HG03095 (cell line): Measurements from ENCODE around the gene ZNF862.

Experiments used
- ATAC-seq: cut with Tn5 transposase; IDR thresholded peaks from one replicate; pipeline ENCODE4 v1.9.1; 2021; ENCODE audit warnings: moderate library complexity; ENCODE audit not compliant: unreplicated experiment

Gene ZNF862

DNA sequence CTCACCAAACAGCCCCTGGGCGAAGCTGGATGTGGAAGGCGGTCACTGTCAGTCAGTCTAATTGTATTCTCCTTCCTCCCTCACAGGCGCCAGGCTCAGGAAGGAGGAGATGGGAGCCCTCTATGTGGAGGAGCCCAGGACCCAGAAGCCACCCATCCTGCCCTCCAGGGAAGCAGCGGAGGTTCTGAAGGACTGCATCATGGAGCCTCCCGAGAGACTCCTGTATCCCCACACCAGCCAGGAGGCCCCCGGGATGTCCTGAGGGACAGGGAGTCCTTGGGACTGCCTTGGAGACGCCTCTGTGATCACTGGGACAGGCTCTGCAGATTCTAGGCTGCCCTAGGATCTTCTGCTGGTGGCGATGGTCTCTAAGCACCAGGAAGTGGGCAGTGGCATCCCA lies 25.8 kb downstream of the ZNF862 start:
- no peak for ATAC-seq

DNA sequence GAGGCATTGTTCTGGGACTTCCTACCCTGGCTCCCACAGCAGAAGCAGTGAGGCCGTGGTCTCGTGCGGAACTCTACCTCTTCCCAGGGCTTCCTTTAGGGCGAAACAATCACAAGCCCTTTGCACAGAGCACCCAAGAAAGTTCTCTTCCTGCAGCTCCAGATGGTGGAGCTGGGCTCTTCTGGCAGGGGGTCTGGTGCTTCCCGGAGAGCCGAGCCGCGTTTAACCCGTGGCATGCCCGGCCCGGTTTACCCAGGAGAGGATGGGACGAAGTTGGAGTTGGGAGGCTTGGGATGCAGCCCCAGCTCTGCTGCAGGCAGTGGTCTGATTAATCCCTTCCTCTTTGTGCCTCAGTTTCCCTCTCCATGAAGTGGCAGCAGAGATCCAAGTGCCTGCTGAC lies 26.6 kb downstream of the ZNF862 start:
- no peak for ATAC-seq

DNA sequence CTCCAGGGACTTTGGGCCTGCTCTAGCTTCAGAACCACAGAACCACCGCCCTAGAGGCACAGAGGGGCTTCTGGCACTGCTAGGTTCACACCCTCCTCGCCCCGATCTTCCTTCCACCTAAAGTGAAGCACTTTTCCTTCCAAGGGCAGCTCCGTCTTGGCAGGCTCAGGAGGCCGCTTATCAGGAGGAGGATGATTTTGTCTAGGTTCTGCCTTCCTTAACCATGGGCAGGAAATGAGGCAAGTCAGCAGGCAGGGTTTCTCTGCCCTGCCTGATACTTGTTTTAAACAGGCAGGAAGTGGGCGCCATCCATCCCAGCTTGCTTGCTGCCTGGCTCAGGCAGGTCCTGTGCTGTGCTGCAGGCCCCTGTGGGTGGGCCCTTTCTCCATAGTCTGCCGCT lies 27.3 kb downstream of the ZNF862 start:
- ATAC-seq = no peak

DNA sequence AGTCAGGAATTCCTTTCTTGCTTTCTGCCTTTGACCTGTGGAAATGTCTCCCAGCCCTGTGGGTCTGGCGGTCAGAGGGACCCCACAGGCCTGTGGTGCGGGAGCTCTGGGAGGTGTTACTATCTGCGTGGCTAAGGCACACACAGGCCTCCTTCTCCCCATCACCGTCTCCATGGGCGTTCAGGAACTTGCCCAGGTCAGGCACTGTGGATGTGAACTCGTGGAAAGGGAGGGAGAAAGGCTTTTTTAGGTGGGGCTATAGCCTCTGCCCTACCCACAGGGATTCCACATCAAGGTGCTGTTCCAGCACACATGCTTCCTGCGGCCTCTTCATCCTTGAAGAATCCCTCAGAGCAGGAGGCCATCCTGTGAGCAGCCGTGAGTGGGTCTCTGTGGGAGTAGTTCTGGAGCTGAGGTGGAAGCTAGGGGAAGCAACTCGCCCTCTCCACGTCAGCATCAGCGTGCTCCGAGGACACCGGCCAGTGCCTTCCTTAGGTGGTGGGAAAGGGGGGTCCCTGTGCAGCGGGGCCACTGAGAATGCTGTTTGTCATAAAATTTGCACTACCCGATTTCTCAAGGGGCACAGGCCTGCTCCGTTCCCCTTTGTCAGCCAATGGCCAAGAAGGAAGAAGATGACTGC lies 28.1 kb downstream of the ZNF862 start:
- no peak for ATAC-seq

DNA sequence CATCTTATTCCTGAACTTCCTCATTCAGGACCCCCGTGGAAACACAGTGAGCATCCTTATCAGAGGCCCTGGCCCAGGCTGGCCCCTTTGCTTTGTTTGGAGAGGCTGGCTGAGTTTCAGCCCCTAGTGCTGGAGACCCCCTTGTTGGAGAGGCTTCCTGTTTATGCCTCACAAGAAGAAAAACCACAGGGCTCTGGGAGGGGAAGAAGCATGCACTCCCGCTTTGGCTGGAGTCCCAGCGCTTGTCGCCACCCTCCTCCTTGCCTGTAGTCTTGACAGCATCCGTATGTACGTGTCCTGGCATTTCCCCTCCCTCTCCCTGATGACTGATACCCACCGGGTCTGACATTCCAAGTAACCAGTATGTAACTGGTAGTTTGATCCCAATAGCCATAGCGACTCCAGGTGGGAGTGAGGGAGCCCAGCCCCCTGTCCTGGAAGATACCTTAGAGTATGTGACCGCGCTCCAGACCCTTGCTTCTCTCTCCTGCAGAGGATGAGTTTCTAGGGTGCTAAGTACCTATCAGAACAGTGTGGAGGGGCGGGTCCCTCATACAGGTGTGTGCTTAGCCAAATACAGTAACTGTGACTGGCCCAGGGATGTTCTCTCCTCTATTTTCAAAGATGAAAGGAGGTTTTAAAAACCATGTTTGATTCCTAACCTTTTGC lies 28.7 kb downstream of the ZNF862 start:
- ATAC-seq = no peak

DNA sequence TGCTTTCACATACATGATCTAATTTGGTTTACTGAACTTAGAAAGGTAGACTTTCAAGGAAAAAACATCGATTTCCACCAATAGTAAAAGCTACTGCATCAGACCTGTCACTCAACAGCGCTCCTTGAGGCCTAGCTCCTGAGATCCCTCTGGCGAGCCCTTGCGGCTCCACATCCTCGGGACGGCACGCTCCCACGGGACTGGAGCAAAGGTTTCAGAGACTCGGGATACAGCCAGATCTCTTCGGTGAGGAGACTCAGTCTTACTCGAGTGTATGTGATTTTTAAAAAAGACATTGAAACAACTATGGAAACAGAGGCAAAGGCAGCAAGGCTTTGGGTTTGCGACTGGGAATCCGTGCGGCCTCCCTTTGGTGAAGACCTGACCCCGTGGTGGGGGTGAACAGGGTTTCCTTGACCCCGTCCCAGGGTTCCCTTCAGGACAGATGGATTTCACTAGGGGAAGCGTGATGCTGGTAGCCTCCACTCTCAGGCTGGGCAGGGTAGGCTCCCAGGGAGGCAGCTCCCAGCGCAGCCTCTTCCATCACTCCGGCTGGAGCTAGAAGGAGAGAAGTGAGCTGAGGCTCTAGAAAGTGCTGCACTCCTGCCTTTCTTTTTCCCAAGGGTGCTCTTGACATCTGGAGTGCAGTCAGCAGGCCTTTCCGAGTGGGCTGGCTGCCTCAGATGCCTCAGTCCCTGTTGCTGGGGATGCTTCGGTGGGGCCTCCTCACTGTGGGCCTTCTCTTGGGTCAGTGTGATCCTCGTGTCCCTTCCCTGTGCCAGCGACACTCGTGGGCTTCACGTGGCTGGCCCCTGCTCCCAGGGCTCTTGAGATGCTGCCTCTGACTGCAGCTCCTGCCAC lies 29.8 kb downstream of the ZNF862 start:
- ATAC-seq = no peak

DNA sequence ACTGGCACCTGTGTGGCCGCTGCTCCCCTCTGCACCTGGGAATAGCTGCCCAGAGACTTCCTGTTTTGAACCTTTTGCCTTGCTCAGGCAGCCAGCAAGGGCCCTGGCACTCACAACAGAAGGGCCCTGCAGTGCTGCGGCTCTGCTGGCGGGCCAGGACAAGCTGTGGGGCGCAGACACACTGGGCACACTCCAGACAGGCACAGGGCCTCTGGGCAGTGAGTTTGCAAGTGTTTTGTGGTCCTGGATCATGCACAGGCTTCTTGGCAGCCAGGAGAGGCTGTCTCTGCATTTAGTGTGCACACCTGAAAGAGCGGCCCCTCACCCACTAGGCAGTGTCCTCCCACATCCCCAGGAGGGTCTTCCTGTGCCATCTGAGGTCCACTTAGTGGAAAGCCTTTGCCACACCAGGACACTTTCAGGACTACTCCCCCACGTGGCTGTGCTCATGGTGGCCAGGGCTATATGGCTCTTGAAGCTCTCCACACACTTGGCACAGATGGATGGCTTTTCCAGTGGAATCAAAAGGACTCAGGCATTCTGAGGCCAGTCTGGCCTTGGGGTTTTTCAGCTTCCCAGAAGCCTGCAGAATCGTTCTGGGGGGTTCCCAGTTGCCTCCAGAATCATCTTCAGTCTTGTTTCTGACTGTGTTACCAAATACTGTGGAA lies 30.6 kb downstream of the ZNF862 start:
- no peak for ATAC-seq

DNA sequence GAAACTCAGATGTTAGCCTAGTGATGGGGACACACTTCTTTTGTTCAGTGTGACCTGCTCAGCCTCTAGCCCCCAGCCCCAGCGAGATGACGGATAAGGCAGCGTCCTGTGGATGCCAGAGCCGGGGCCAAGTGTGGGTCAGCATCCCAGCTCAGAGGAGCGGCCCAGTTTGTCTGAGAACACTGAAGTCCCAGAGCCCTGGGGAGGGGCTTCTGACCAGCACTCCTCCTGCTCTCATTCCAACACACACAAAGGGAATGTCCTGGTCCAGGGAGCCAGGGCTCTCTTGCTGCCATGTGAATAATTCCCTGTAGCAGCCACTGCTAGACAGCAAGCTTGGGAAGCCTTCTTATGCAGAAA lies 31.1 kb downstream of the ZNF862 start:
- ATAC-seq = no peak

DNA sequence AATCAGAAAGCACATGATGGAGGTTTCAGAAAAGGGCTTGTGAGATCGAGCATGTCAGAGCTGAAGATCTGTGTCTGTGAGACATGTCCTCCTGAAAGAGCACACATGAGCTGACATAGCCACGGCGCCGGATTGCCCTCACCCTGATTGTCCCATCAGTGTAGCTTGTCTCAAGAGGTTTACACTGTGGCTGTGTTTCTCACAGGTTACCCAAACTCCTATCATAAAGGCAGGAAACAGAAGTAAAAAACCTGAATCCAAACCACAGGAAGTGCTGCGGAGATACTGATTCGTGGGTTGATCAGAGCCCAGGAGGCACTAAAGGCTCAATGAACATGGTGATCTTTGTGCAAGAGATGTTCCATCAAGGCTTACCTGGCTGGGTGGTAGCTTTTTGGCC lies 31.7 kb downstream of the ZNF862 start:
- no peak for ATAC-seq

DNA sequence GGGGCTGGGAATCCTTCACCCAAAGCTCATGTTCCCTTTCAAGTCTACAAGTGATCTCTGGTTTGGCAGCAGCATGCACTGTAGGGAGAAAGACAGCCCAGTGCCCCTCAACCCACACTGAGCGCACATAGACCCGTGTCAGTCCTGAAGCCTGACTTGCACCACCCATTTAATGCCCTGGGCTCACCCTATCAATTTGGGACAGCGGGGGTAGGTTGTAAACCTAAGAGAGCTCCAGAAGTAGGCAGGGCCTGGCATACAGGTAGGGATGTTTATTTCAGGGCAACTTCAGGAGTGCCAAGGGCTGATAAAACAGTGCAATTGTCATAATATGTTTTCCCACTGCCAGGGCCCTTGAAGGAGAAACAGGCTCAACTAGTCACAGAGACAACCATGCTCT lies 32.1 kb downstream of the ZNF862 start:
- no peak for ATAC-seq

DNA sequence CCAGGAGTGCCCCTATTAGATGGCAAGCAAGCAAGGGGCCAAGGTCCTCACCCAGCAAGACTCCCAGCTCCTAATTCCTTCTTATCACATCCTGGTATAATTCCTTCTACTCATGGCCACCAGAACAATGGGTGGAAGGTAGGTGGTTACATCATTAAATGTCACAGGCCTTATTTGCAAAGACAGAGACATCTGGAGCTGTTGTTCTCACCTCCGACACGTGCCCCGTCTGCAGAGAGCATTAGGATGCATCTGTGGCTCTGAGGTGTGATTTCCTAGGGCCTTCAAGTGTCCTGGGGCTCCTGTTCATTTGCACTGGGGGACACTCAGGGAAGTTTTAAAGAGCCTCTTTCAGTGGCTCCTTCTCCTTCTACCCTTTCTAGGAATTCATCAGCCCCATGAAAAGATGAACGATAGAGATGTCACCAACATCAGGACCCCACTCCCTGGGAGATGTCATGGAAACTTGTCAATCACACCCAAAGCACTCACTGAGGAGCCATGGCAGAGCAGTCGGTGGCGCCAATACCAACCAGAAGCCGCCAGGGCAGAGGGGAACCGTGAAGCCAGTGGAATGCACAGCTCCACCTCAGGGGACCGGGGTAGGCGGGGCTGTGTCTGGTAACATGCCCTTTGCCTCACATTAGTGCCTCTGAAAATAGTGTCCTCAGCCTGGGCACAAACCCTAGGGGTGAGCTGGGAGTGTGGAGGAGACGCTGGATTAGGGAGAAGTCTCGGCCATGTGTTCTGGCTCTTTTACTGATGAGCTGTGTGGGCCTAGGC lies 32.7 kb downstream of the ZNF862 start:
- ATAC-seq = no peak

DNA sequence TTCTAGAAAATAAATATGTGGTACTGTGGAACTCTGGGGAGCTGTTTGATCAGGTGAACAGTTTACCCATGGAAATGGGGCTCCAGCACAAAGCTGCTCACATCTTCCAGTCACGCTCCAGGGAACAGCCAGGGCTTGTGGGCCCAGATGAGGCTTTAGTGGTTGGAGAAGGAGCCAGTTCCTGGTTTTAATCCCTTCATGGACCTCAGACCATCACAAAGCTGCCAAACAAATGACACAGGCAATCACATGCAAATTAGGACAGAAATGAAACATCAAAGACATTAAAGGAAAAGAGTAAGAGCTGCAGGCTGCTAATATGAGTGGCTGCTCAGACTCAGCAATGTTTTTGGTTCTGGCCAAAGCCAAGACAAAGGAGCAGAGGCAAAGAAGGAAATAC lies 33.4 kb downstream of the ZNF862 start:
- no peak for ATAC-seq

DNA sequence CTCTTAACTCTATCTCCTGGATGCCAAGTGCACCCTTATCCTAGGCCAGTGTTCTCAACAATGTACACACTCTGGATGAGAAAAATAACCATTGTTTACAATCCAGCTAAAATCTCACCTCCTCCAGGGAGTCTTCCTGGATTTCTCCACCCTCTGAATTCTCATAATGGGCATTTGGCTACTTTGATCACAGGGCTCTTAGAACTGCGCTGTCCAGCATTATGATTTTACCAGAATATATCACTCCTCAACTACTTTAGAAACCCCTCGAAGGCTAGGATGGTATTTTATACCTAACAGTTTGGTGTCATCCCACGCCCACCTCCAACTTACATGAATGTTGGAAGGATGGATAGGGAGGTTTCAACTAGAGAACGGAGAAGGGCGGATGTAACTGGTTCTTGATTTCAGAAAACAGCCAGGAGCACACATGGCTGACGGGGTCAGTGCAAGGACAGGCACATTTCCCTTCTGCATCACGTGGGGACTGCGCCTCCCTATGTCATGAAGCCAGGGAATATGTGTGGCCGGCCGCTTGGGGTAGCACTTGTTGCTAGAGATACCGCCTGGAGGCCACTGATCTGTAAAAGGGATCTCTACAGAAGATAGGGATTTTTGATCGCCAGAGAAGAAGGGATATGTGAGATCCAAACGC lies 34.4 kb downstream of the ZNF862 start:
- ATAC-seq = no peak

DNA sequence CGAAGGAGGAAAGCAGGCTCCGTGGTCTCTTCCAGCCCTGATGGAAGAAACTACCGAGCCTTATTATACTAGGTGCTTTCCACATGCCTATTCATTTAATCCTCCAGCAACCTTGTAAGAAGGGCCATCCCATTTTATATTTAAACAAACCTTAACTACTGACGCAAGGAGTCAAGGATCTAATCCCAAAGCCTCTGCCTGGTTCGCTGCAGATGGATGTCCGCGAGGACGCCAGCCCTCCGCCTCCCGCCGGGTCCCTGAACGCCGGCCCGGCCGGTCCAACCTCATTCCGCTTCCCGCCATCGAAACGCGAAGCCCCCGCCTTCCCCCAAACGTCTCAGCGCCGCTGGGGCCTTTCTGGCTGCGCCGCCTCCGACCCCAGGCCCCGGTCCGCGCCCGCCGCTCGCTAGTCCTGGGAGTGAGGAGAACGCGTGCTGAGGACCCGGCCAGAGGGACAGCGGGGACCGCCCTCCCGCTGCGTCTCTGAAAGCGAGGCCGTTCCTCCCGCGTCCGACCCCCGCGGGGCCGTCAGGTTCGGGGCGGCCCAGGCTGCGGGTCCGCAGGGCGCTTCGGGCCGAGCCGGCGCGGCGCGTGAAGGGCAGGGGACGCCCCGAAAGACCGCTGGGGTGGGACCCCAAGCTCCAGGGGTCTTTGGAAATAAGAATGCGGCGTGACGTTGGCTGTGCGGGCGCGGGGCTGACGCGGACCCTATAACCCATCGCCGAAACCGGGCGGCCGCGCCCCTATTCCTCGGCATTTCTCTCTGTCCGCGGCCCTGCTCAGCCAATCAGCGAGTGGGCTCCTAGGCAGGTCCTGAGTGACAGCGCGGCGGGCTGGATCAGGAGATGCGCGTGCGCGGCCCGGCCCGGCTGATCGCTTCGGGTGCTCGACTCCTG lies 35.1 kb downstream of the ZNF862 start, which contains the start of gene ATP6V0E2:
Gene ATP6V0E2, plus strand, starts transcription at position 896 of the 896 bp plus-strand sequence. CDS start 97 bp downstream, outside the sequence.
- ATAC-seq = peak; percentile 85

DNA sequence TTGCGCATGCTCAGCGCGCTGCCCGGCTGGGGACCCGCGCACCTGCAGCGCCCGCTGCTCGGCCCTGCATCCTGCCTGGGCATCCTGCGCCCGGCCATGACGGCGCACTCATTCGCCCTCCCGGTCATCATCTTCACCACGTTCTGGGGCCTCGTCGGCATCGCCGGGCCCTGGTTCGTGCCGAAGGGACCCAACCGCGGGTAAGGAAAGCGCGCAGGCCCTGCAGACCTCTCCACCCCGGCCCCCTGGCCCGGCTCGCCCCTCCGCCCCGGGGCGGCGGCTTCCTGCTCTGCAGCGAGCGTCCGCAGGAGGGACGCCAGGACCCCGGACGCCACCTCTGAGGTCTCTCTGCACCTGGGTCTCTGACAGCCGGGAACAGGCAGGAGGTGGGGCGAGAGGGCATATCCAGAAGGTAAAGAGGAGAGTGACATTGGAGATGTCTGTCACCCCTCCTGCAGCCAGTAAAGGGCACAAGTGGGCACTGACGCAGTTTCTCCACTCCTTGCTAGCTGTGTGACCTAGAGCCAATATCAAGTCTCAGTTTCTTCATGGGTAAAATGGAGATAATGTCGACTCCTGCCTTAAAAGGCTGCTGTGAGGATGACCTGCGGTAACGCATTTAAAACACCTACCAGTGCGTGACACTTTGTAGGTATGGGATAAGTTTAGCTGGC lies 35.9 kb downstream of the ZNF862 start:
- peak; percentile 33 for ATAC-seq

DNA sequence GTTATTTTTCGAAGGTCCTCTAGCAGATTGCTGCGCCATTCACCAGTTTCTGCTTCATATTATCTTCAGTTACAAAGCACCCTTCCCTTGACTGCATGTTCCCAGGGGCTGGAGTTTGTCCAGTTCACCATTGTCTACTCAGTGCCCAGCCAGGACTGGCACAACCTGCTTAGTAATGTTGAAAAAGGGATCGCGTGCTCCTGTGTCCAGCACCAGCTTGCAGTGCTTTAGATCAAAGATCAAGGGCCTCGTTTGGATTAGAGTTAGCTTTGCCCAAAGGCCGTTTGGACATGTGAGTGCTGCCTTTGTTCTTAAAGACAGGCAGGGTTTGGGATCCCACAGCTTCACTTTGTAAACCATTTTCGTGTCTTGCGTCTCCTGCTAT lies 36.5 kb downstream of the ZNF862 start:
- ATAC-seq = no peak

DNA sequence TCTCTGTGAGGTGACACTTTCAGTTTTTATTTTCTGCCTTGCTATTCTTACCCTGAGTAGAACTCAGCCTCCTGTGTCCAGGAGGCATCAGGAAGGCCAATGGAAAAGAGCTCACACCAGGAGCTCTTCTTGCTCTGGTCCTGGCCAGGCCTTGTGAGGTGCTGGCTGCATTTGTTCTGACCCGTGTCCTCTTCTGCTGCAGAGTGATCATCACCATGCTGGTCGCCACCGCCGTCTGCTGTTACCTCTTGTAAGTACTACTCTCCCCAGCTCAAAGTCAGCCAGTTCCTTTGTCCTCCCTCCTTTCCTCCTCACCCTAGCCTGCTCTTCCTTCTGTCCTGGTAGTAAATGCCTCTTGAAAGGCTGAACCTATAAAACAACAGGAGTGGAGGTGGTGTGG lies 37.2 kb downstream of the ZNF862 start:
- ATAC-seq = no peak

DNA sequence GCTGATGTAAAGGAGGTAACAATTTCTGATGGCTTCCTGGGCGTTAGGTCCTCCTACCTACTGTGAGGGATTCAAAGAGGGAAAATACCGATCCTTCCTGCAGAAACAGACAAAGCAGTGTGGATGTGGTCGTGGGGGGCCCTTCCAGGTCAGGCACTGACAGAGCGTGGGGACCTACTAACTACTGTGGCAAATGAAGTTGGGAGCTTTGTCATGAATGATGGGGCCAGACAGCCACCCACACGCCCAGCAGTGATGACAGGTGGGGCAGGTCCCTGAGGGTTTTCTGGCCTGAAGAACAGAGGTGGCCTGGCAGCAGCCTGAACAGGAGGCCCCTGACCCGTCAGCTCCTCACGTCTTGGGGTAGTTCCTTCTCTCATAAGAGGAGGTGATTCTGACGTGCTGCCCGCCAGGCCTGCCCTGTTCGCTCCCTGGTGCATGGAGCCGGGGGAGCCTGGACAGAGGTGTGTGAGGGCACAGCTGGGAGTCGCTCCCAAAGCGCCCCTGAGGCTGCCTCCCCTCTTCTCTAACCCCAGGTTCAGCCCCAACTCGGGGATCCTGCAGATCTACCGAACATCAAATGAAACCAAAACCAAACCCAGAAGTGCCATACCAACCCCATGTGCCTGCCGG lies 39.8 kb downstream of the ZNF862 start:
- no peak for ATAC-seq
